A673 (cell line): Measurements from ENCODE around the gene IL17REL. TPM values are rescaled to one million over a fixed set of nuclear protein-coding genes. Genes with fewer than 3 reads are reported as not detected.

ENCODE experiments used
- BruUV-seq: library from RNA; stranded (reverse); fragments of 400-500 nt; replicated peaks from 2 replicates; lab custom pipeline; 2021; lab: Mats Ljungman, UMichigan
- CTCF ChIA-PET: fragments of 300-600 bp; sonication (Branson Sonifier 250); formaldehyde crosslinking; loops from one replicate; lab custom pipeline; 2022; ENCODE audit warnings: antibody characterized with exemption; lab: Charles Lee
- POLR2A ChIA-PET: fragments of 300-600 bp; sonication (Branson Sonifier 250); formaldehyde crosslinking; loops from one replicate; lab custom pipeline; 2022; ENCODE audit warnings: antibody characterized with exemption; ENCODE audit not compliant: low non-redundant PET; lab: Charles Lee
- DNase-seq: peaks from one replicate; pipeline ENCODE4 v3.0.0-alpha.2; 2015; ENCODE audit warnings: low spot score
- H3K27ac ChIP-seq: fragments of 200-600 bp; sonication (generic); 2 replicates; pipeline ENCODE4 v1.5.1; 2016; ENCODE audit warnings: mixed run types, low read depth, mild to moderate bottlenecking, mixed read lengths, antibody characterized with exemption, low read length; ENCODE audit not compliant: poor library complexity, severe bottlenecking
- H3K27me3 ChIP-seq: fragments of 200-600 bp; sonication (generic); replicated peaks from 2 replicates; pipeline ENCODE4 v1.6.1; 2017; ENCODE audit warnings: mixed run types, low read depth, mild to moderate bottlenecking, mixed read lengths, antibody characterized with exemption, low read length; ENCODE audit not compliant: insufficient read depth, poor library complexity
- H3K36me3 ChIP-seq: fragments of 200-600 bp; sonication (generic); 2 replicates; pipeline ENCODE4 v1.6.1; 2016; ENCODE audit warnings: mixed run types, mild to moderate bottlenecking, mixed read lengths, antibody characterized with exemption, low read length; ENCODE audit not compliant: insufficient read depth, poor library complexity, severe bottlenecking
- H3K4me1 ChIP-seq: fragments of 200-600 bp; sonication (generic); 2 replicates; pipeline ENCODE4 v1.6.1; 2017; ENCODE audit warnings: mixed run types, mild to moderate bottlenecking, mixed read lengths, antibody characterized with exemption, low read length; ENCODE audit not compliant: insufficient read depth, poor library complexity, severe bottlenecking
- H3K4me3 ChIP-seq: fragments of 200-600 bp; sonication (generic); 2 replicates; pipeline ENCODE4 v1.5.1; 2016; ENCODE audit warnings: low read depth, mixed run types, mild to moderate bottlenecking, mixed read lengths, low read length; ENCODE audit not compliant: poor library complexity, severe bottlenecking
- H3K9me3 ChIP-seq: fragments of 200-600 bp; sonication (generic); 2 replicates; pipeline ENCODE4 v1.6.1; 2016; ENCODE audit warnings: mixed run types, low read depth, mild to moderate bottlenecking, mixed read lengths, antibody characterized with exemption, low read length; ENCODE audit not compliant: poor library complexity, severe bottlenecking
- CTCF ChIP-seq: fragments of 300-800, 200-600 bp; sonication (generic); conservative IDR thresholded peaks from 2 replicates; pipeline ENCODE4 v1.5.1; 2017; ENCODE audit warnings: low read depth, mild to moderate bottlenecking, antibody characterized with exemption, low read length, moderate library complexity, mixed read lengths
- EZH2 ChIP-seq: fragments of 200-600 bp; sonication (generic); IDR thresholded peaks from 2 replicates; pipeline ENCODE4 v1.6.1; 2017; ENCODE audit warnings: borderline replicate concordance, low read depth, mild to moderate bottlenecking, mixed read lengths, antibody characterized with exemption, low read length; ENCODE audit not compliant: poor library complexity, severe bottlenecking
- intact Hi-C: fragments of 100-400 bp; cut with micrococcal nuclease; formaldehyde crosslinking; loops from one replicate; pipeline ENCODE4 v1.10.0; 2022; ENCODE audit not compliant: unreplicated experiment
- total RNA-seq: library from RNA; stranded (reverse); gene quantifications from 2 replicates; pipeline ENCODE4 v1.2.3, GENCODE V29; 2021

IL17REL gene
- total RNA-seq, 1 experiment from 2014 or later: not detected

- no peak overlapping the region for H3K4me3 ChIP-seq
- TF ChIP-seq EZH2: no peak
- TF ChIP-seq CTCF: no peak
- no TSS peak for BruUV-seq
- H3K27ac ChIP-seq: no peak overlapping the region
- H3K27me3 ChIP-seq: no peaks in the 10 kb centered on the region
- no peaks in the 10 kb centered on the region for H3K36me3 ChIP-seq
- no peaks in the 10 kb centered on the region for H3K4me1 ChIP-seq
- ChIA-PET CTCF (no interaction called here), POLR2A (no interaction called here)
- no peak for DNase-seq
- H3K9me3 ChIP-seq: peaks cover 10% of the 10 kb centered on the region
- intact Hi-C loops: loop anchor here (5.0 kb wide), 2 partner anchors 38 to 62 kb away; no protein-coding TSS in a partner anchor
These were observed 18.8 kb downstream of the IL17REL start for GRCh38 chr22:49993649-49994360.

- peak; percentile 76 for DNase-seq
- BruUV-seq: no TSS peak
- Histone ChIP-seq H3K27ac (no peak overlapping the region), H3K4me3 (no peak overlapping the region), H3K27me3 (no peaks in the 10 kb centered on the region), H3K9me3 (peaks cover 10% of the 10 kb centered on the region), H3K36me3 (no peaks in the 10 kb centered on the region), H3K4me1 (no peaks in the 10 kb centered on the region)
- POLR2A ChIA-PET: no interaction called here
- CTCF ChIA-PET: no interaction called here
- intact Hi-C loops: loop anchor here (5.0 kb wide), 2 partner anchors 39 to 61 kb away; no protein-coding TSS in a partner anchor
- TF ChIP-seq CTCF (peak; percentile 89), EZH2 (no peak)
These were observed 19.5 kb downstream of the IL17REL start for GRCh38 chr22:49992921-49993648.

- intact Hi-C loops: loop anchor here (5.0 kb wide), 2 partner anchors 40 to 60 kb away; no protein-coding TSS in a partner anchor
- POLR2A ChIA-PET: no interaction called here
- CTCF ChIA-PET: no interaction called here
These were observed 20.5 kb downstream of the IL17REL start for GRCh38 chr22:49991907-49992533.

More at GRCh38 chr22:49991907-49992533, 20.5 kb downstream of the IL17REL start:
- DNase-seq: no peak
- TF ChIP-seq EZH2: no peak
- no peak for TF ChIP-seq CTCF
- Histone ChIP-seq H3K27me3 (no peaks in the 10 kb centered on the region), H3K4me1 (no peaks in the 10 kb centered on the region), H3K27ac (no peak overlapping the region), H3K36me3 (no peaks in the 10 kb centered on the region), H3K9me3 (peaks cover 10% of the 10 kb centered on the region), H3K4me3 (no peak overlapping the region)
- BruUV-seq: no TSS peak
